ENCODE results near the gene PAF1. TPM values are rescaled to one million over a fixed set of nuclear protein-coding genes. Genes with fewer than 3 reads are reported as not detected.

Gene PAF1
- total and polyA plus RNA-seq, 2 of the 13 experiments (the other 11 are each of a cell fraction or from before 2014, with no cell fraction given), result 30.2 to 31.1 TPM

DNA sequence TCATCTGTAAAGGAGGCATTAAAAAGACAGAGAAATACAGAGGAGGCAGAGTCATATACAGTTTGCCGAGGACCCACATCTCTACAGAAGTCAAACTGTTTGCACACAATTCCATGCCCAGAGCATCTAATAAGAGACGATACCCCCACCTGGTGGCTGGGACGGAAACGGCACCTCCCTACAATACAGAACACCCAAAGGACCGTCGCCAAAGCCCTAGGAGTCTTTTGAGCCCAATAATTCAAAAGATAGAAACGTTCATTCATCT is 20.9 kb upstream of the PAF1 start:
- Histone ChIP-seq H3K27ac (ENCODE audit: extremely low read length, insufficient read depth, low read length) (peak overlapping the region; percentile 81), H4K20me1 (ENCODE audit: insufficient read depth, low read length) (peaks cover 20% of the 10 kb centered on the region; the same call in 1 of the 2 replicates), H2AFZ (ENCODE audit: low read length) (no peak overlapping the region), H3K4me3 (replicated peaks in 1 of 3; ENCODE audit: insufficient read depth in 1 of 3, low read depth in 2 of 3, low read length in 3 of 3) (peak overlapping the region; percentile 38 to 97 (median 70); a peak in 5 of 6 replicates), H3K9ac (ENCODE audit: insufficient read depth, low read depth, low read length) (peak overlapping the region; percentile 83), H3K4me2 (ENCODE audit: low read depth, low read length) (peak overlapping the region; percentile 96), H3K36me3 (replicated peaks in 1 of 2; ENCODE audit: control insufficient read depth in 1 of 2, insufficient read depth in 2 of 2, low read length in 2 of 2) (peaks cover 0 to 6% of the 10 kb centered on the region in 2 experiments; a peak in 1 of 5 replicates), H3K27me3 (ENCODE audit: control insufficient read depth in 1 of 2, insufficient read depth in 2 of 2, low read length in 2 of 2) (no peaks in the 10 kb centered on the region; a peak in 1 of 5 replicates), H3K9me3 (ENCODE audit: low read length) (no peaks in the 10 kb centered on the region), H3K4me1 (ENCODE audit: insufficient read depth, low read length) (peaks cover 58% of the 10 kb centered on the region), H3K79me2 (ENCODE audit: insufficient read depth, low read length) (peaks cover 38% of the 10 kb centered on the region)
- no peak for FAIRE-seq
- no TSS peak for BruUV-seq (replicated peaks)
- ATAC-seq, result peak; percentile 47
- intact Hi-C loops (cut with micrococcal nuclease; ENCODE audit: unreplicated experiment) (loop anchor here (1.0 to 10.0 kb wide), 5 partner anchors 10 to 289 kb away; partner anchors contain the start of genes EID2B and SAMD4B), in situ Hi-C loops (cut with HindIII; ENCODE audit: extremely low pct_ligation_motif_present, low pct_unique_long_range_greater_than_20kb) (no loop called here)
- WGBS (ENCODE audit: low lambda C conversion rate), result 0% methylated on average over 7 of the region's 7 CpGs
- DNase-seq (ENCODE audit: low spot score), result peak; percentile 90
- ChIA-PET CTCF (ENCODE audit: low intra/inter-chr PET ratio, low total read pairs) (interaction anchor here (0.8 to 5.1 kb wide), 6 partner anchors 11 to 84 kb away, joined by 3 to 127 read pairs (median 4); partner anchors contain the start of genes MED29, PAF1 and SAMD4B), POLR2A (interaction anchor here (0.7 to 2.3 kb wide), 8 partner anchors 11 to 69 kb away, joined by 4 to 123 read pairs (median 29); partner anchors contain the start of genes MED29, PAF1, RPS16 and SAMD4B)
- TF ChIP-seq IKZF4 (CRISPR knock-in tag; IDR thresholded peaks at IDR 0.05; ENCODE audit: borderline replicate concordance, low read depth, not compliant biosample characterization) (no peak), ZBTB20 (CRISPR knock-in tag; IDR thresholded peaks at IDR 0.05; ENCODE audit: borderline replicate concordance, low read depth) (no peak), ZNF879 (CRISPR knock-in tag; IDR thresholded peaks at IDR 0.05) (no peak), SMAD9 (CRISPR knock-in tag; IDR thresholded peaks at IDR 0.05) (no peak), IRF2 (CRISPR knock-in tag; IDR thresholded peaks at IDR 0.05) (no peak), GATAD2A (CRISPR knock-in tag; IDR thresholded peaks at IDR 0.05) (0 out of 2 replicates have a peak, but pooled peaks have one; percentile 42), REST (IDR thresholded peaks at IDR 0.05; ENCODE audit: borderline replicate concordance in 1 of 2, low read depth in 1 of 2, low read length in 2 of 2) (no peak), MAFF (IDR thresholded peaks at IDR 0.05; ENCODE audit: low read depth, low read length) (no peak), PCBP1 (IDR thresholded peaks at IDR 0.05; ENCODE audit: borderline replicate concordance, low read depth, low read length) (no peak), NFE2L2 (IDR thresholded peaks at IDR 0.05; ENCODE audit: low read length) (no peak), MYNN (CRISPR knock-in tag; IDR thresholded peaks at IDR 0.05; ENCODE audit: low read depth) (no peak), ZNF549 (CRISPR knock-in tag; IDR thresholded peaks at IDR 0.05) (no peak), MXI1 (IDR thresholded peaks at IDR 0.05; ENCODE audit: borderline replicate concordance, low read depth, low read length) (no peak), ZNF224 (CRISPR knock-in tag; IDR thresholded peaks at IDR 0.05) (no peak), RFXAP (CRISPR knock-in tag; IDR thresholded peaks at IDR 0.05; ENCODE audit: borderline replicate concordance) (no peak), RAD51 (IDR thresholded peaks at IDR 0.05; ENCODE audit: borderline replicate concordance) (no peak), NFE2L1 (CRISPR knock-in tag; IDR thresholded peaks at IDR 0.05; ENCODE audit: borderline replicate concordance) (no peak), SYNCRIP (IDR thresholded peaks at IDR 0.05; ENCODE audit: insufficient read depth, low read depth, low read length) (no peak), DDIT3 (CRISPR knock-in tag; IDR thresholded peaks at IDR 0.05) (no peak), CHCHD3 (CRISPR knock-in tag; IDR thresholded peaks at IDR 0.05) (no peak), AKAP8 (CRISPR knock-in tag; IDR thresholded peaks at IDR 0.05) (no peak), DPF2 (CRISPR knock-in tag; IDR thresholded peaks at IDR 0.05; ENCODE audit: borderline replicate concordance, low read depth) (no peak), SP2 (CRISPR knock-in tag; IDR thresholded peaks at IDR 0.05) (no peak), TAF15 (IDR thresholded peaks at IDR 0.05; ENCODE audit: low read depth, low read length, poor library complexity, severe bottlenecking) (no peak)

Measured in HepG2 (cell line).